K562 (cell line): Measurements from ENCODE around the gene UBAP2. TPM values are rescaled to one million over a fixed set of nuclear protein-coding genes. Genes with fewer than 3 reads are reported as not detected.

Source experiments
- ATAC-seq: fragments of 200-7000 bp; cut with Tn5 transposase; 3 replicates; pipeline ENCODE4 v1.9.1; 2020; ENCODE audit warnings: moderate library complexity
- BruUV-seq: library from RNA; stranded (reverse); fragments of 400-500 nt; replicated peaks from 2 replicates; lab custom pipeline; 2021; lab: Mats Ljungman, UMichigan
- CTCF ChIA-PET: fragments of 300-600 bp; formaldehyde crosslinking; extraction: SDS; loops from one replicate; lab custom pipeline; 2021; ENCODE audit warnings: low intra/inter-chr PET ratio; lab: Yijun Ruan, JAX
- POLR2A ChIA-PET: fragments of 300-600, 350-650 bp; sonication (Branson Sonifier 250); formaldehyde crosslinking; extraction: SDS; loops from one replicate; lab custom pipeline; 2021; ENCODE audit warnings: antibody characterized with exemption, inconsistent platforms; lab: Yijun Ruan, JAX
- DNase-seq, 4 experiments: peaks; one replicate each; pipeline versions ENCODE4 v3.0.0 to v3.0.0-alpha.2; 2011 to 2018; ENCODE audit warnings: low spot score in 3 of 4, mixed read lengths in 3 of 4; ENCODE audit errors: extremely low read depth in 1 of 4
- FAIRE-seq: peaks from 2 replicates; lab custom pipeline; 2011; peaks lifted over from hg19 to GRCh38; lab: Jason Lieb, UNC
- H2AFZ ChIP-seq: 2 replicates; pipeline ENCODE4 v1.6.0; 2011; ENCODE audit warnings: low read depth, low read length, control low read depth, inconsistent platforms
- H3K27ac ChIP-seq: fragments of 200-600 bp; 3 replicates; pipeline ENCODE4 v1.8.0; 2011; ENCODE audit warnings: low read depth, mild to moderate bottlenecking, control low read depth, inconsistent platforms, low read length, moderate library complexity, mixed read lengths; ENCODE audit errors: extremely low read depth
- H3K27me3 ChIP-seq, 2 experiments: fragments of 300-600 bp in 1 of 2; 2 replicates in 1 of 2; 3 replicates in 1 of 2; pipeline versions ENCODE4 v1.6.0 to v1.8.0; 2011; ENCODE audit warnings: inconsistent platforms in 2 of 2, low read length in 2 of 2, mild to moderate bottlenecking in 1 of 2, mixed read lengths in 1 of 2, moderate library complexity in 1 of 2; ENCODE audit not compliant: control insufficient read depth in 2 of 2, insufficient read depth in 2 of 2
- H3K36me3 ChIP-seq: fragments of 300-600 bp; 3 replicates; pipeline ENCODE4 v1.8.0; 2011; ENCODE audit warnings: mild to moderate bottlenecking, low read length, inconsistent platforms; ENCODE audit not compliant: control insufficient read depth, insufficient read depth
- H3K4me1 ChIP-seq, 2 experiments: fragments of 200-600 bp in 1 of 2; replicated peaks in 1 of 2; 2 replicates in 1 of 2; 3 replicates in 1 of 2; pipeline versions ENCODE4 v1.5.1 to v1.8.0; 2011; ENCODE audit warnings: inconsistent platforms in 2 of 2, low read length in 2 of 2, mild to moderate bottlenecking in 1 of 2, mixed read lengths in 1 of 2, moderate library complexity in 1 of 2; ENCODE audit not compliant: control insufficient read depth in 2 of 2, insufficient read depth in 2 of 2
- H3K4me2 ChIP-seq: 2 replicates; pipeline ENCODE4 v1.6.1; 2011; ENCODE audit warnings: low read length, control low read depth, inconsistent platforms, mixed read lengths; ENCODE audit not compliant: insufficient read depth
- H3K4me3 ChIP-seq: fragments of 200-600 bp; sonication (generic), shearing (Covaris generic); 2 replicates; pipeline ENCODE4 v1.5.1; 2016; ENCODE audit warnings: control low read depth, inconsistent platforms
- H3K79me2 ChIP-seq: fragments of 200-600 bp; 3 replicates; pipeline ENCODE4 v1.8.0; 2011; ENCODE audit warnings: low read length, inconsistent platforms; ENCODE audit not compliant: control insufficient read depth, insufficient read depth
- H3K9ac ChIP-seq, 2 experiments: 2 replicates each; pipeline versions ENCODE4 v1.6.0 to v1.6.1; 2011; ENCODE audit warnings: low read depth in 2 of 2, low read length in 2 of 2, control low read depth in 1 of 2, inconsistent platforms in 1 of 2, mild to moderate bottlenecking in 1 of 2, mixed read lengths in 1 of 2; ENCODE audit not compliant: insufficient read depth in 1 of 2
- H3K9me1 ChIP-seq: one replicate; pipeline ENCODE4 v1.6.0; 2011; ENCODE audit warnings: inconsistent platforms, mild to moderate bottlenecking, low read length, moderate library complexity; ENCODE audit not compliant: control insufficient read depth, insufficient read depth
- H3K9me3 ChIP-seq: replicated peaks from 2 replicates; pipeline ENCODE4 v1.5.1; 2011; ENCODE audit warnings: low read depth, low read length, inconsistent platforms; ENCODE audit not compliant: control insufficient read depth, insufficient read depth
- H4K20me1 ChIP-seq: replicated peaks from 2 replicates; pipeline ENCODE4 v1.6.1; 2011; ENCODE audit warnings: low read length, inconsistent platforms, mixed read lengths; ENCODE audit not compliant: control insufficient read depth, insufficient read depth
- ASH1L ChIP-seq: fragments of 450-650 bp; IDR thresholded peaks from 2 replicates; pipeline ENCODE4 v1.6.1; 2018; ENCODE audit warnings: borderline replicate concordance, mild to moderate bottlenecking, low read depth; ENCODE audit not compliant: partially characterized antibody
- HDGF ChIP-seq: fragments of 450-650 bp; IDR thresholded peaks from 2 replicates; pipeline ENCODE4 v1.6.1; 2016
- KLF13 ChIP-seq: fragments of 450-650 bp; IDR thresholded peaks from 2 replicates; pipeline ENCODE4 v1.6.1; 2016; ENCODE audit warnings: missing genetic modification characterization, low read depth, mild to moderate bottlenecking, missing compliant biosample characterization, moderate library complexity, borderline replicate concordance
- MTA2 ChIP-seq: fragments of 450-650 bp; IDR thresholded peaks from 2 replicates; pipeline ENCODE4 v1.6.1; 2016; ENCODE audit warnings: low read depth
- PHB ChIP-seq: fragments of 250-450 bp; sonication (Bioruptor Pico); IDR thresholded peaks from 2 replicates; pipeline ENCODE4 v1.5.0; 2021
- POLR3G ChIP-seq: IDR thresholded peaks from 2 replicates; pipeline ENCODE4 v1.6.1; 2011; ENCODE audit not compliant: insufficient read length, insufficient replicate concordance; ENCODE audit errors: extremely low read depth
- RBM14 ChIP-seq: fragments of 200-400 bp; formaldehyde crosslinking; IDR thresholded peaks from 2 replicates; pipeline ENCODE4 v1.6.1; 2018; ENCODE audit warnings: low read depth, mild to moderate bottlenecking, low read length, moderate library complexity, borderline replicate concordance; ENCODE audit not compliant: insufficient read depth
- TAF7 ChIP-seq: fragments of 450-650 bp; IDR thresholded peaks from 2 replicates; pipeline ENCODE4 v1.6.1; 2016; ENCODE audit warnings: missing genetic modification characterization, missing compliant biosample characterization
- TCFL5 ChIP-seq: fragments of 250-450 bp; sonication (Bioruptor Pico); conservative IDR thresholded peaks from 2 replicates; pipeline ENCODE4 v1.6.1; 2021; ENCODE audit warnings: mild to moderate bottlenecking, moderate library complexity, matching md5 sums
- ZFP30 ChIP-seq: fragments of 250-450 bp; sonication (Bioruptor Pico); IDR thresholded peaks from 2 replicates; pipeline ENCODE4 v1.8.0; 2022; ENCODE audit warnings: moderate library complexity, mild to moderate bottlenecking, inconsistent platforms, borderline replicate concordance
- ZNF146 ChIP-seq: IDR thresholded peaks from one replicate; pipeline ENCODE4 v1.6.1; 2018; ENCODE audit warnings: missing compliant biosample characterization; ENCODE audit not compliant: unreplicated experiment
- ZNF561 ChIP-seq: fragments of 450-650 bp; formaldehyde crosslinking; conservative IDR thresholded peaks from 2 replicates; pipeline ENCODE4 v1.4.0; 2020; ENCODE audit warnings: mild to moderate bottlenecking, moderate library complexity
- WGBS: fragments of 100-300 bp; shearing (Covaris generic); methylation state at CpG from one replicate; pipeline ENCODE4 v1.1.6; 2016; ENCODE audit warnings: low coverage, mixed read lengths; ENCODE audit not compliant: insufficient coverage; ENCODE audit errors: missing lambda C conversion rate; 5-methylcytosine and 5-hydroxymethylcytosine counted together
- in situ Hi-C: fragments of 300-500 bp; cut with MboI; formaldehyde crosslinking; loops from 4 replicates; pipeline ENCODE4 v1.15.0; 2018; ENCODE audit warnings: inconsistent platforms, mixed read lengths
- intact Hi-C: fragments of 100-400 bp; cut with micrococcal nuclease; formaldehyde crosslinking; loops from 2 replicates; pipeline ENCODE4 v1.14.2; 2022
- polyA plus RNA-seq, 8 experiments: library from polyadenylated mRNA; depleted of rRNA in 4 of 8; stranded (reverse) in 5 of 8; unstranded in 3 of 8; fragments of >200 nt; fragmentation: Nextera tagmentation in 2 of 8; fragmentation: Illumina TruSeq in 1 of 8; extraction: Ambion mirVana in 2 of 8; extraction: Trizol in 1 of 8; gene quantifications; 2 replicates each; pipeline versions ENCODE4 v1.2.1 to v1.2.3, GENCODE V29; 2011 to 2014; ENCODE audit warnings: inconsistent platforms in 1 of 8, missing spikeins in 1 of 8
- total RNA-seq, 7 experiments: library from RNA; depleted of rRNA in 6 of 7; stranded (reverse); fragments of >200 nt in 6 of 7; fragmentation: Illumina TruSeq in 2 of 7; extraction: Trizol in 2 of 7; gene quantifications; 2 replicates each; pipeline versions ENCODE4 v1.2.1 to v1.2.3, GENCODE V29; 2011 to 2021; ENCODE audit warnings: low replicate concordance in 1 of 7
- TF ChIP-seq, protein P1 (sequence below): fragments of 450-650 bp; IDR thresholded peaks from 2 replicates; pipeline ENCODE4 v1.6.1; 2017; ENCODE audit warnings: mild to moderate bottlenecking, moderate library complexity

UBAP2 gene
- total and polyA plus RNA-seq, 9 of the 15 experiments (the other 6 are each of a cell fraction or from before 2014, with no cell fraction given), result 8.7 to 47.9 (median 18.7) TPM

DNA sequence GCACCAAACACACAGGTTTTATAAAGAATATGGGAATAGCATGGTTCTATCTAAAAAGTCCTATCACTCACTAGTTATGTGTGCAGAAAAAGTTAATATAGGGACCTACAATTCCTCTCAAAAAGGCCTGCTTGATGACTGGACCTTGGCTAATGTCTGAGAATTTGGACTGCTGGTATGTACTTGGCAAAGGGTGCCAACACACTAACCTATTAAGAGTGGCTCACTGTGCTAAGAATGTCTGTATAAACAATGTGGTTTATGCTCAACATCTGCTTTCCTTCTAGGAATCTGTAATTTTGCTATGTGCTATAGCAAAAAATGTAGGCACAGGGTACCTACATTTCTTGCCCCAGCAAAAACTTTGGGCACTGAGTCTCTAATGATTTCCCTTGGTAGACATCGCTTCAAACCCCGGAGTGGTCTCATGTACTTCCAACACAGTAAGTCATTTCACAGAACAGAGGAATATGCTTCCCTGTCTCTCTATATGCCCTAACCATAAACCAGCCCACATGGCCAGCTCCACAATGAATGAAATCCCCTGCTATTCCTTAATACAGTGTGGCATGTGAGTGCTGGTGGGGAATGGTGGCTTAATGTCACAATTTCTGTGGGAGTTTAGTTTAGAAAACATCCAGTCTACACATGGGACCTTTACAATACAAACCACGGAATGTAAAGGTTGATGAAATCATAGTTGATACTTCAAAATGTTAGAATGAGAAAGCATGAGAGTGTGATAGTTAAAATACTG, 101.7 kb downstream of the UBAP2 start:
- no peak for DNase-seq
- intact Hi-C loops, result no loop called here
- H3K4me3 ChIP-seq, result no peak overlapping the region
- FAIRE-seq, result no peak
- BruUV-seq, result no TSS peak
- 100% methylated on average over 3 of the region's 3 CpGs for whole genome bisulfite sequencing
- H3K79me2 ChIP-seq, result no peaks in the 10 kb centered on the region
- ChIA-PET CTCF (no interaction called here), POLR2A (no interaction called here)
- H3K9me1 ChIP-seq, result no peaks in the 10 kb centered on the region
- in situ Hi-C loops, result no loop called here
- H2AFZ ChIP-seq, result no peak overlapping the region
- ATAC-seq, result no peak
- H4K20me1 ChIP-seq, result no peaks in the 10 kb centered on the region
- H3K4me1 ChIP-seq, result no peaks in the 10 kb centered on the region
- peaks cover 73% of the 10 kb centered on the region for H3K36me3 ChIP-seq
- H3K27ac ChIP-seq, result no peak overlapping the region
- no peak overlapping the region for H3K9ac ChIP-seq
- TF ChIP-seq ZNF561 (CRISPR knock-in tag) (no peak), TAF7 (tag) (no peak), MTA2 (no peak), POLR3G (no peak), ZNF146 (CRISPR knock-in tag) (no peak), HDGF (no peak), ASH1L (no peak), KLF13 (tag) (no peak), ZFP30 (CRISPR knock-in tag) (no peak), PHB (no peak), TCFL5 (no peak), RBM14 (no peak)
- TF ChIP-seq, protein P1, sequence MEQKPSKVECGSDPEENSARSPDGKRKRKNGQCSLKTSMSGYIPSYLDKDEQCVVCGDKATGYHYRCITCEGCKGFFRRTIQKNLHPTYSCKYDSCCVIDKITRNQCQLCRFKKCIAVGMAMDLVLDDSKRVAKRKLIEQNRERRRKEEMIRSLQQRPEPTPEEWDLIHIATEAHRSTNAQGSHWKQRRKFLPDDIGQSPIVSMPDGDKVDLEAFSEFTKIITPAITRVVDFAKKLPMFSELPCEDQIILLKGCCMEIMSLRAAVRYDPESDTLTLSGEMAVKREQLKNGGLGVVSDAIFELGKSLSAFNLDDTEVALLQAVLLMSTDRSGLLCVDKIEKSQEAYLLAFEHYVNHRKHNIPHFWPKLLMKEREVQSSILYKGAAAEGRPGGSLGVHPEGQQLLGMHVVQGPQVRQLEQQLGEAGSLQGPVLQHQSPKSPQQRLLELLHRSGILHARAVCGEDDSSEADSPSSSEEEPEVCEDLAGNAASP, result no peak
- H3K4me2 ChIP-seq, result no peak overlapping the region
- H3K27me3 ChIP-seq, result no peaks in the 10 kb centered on the region
- H3K9me3 ChIP-seq, result no peaks in the 10 kb centered on the region
